Uterus (tissue), 4 donors: ENCODE results near the gene SAMM50. TPM values are rescaled to one million over a fixed set of nuclear protein-coding genes. Genes with fewer than 3 reads are reported as not detected.
A peak's percentile ranks its signal among the peaks of the same experiment; 100 is the strongest.

Experiments used
- DNase-seq, 2 donors: peaks; one replicate each; pipeline ENCODE4 v3.0.0-alpha.2; 2019 to 2020
- H3K27ac ChIP-seq, 2 donors: fragments of 200-600 bp; sonication (generic); 1 replicate in 1 of 2; 2 replicates in 1 of 2; pipeline ENCODE4 v1.5.1; 2016 to 2018
- H3K27me3 ChIP-seq, 2 donors: fragments of 200-600 bp; sonication (generic); one replicate each; pipeline ENCODE4 v1.5.1; 2018 to 2019; ENCODE audit warnings: control low read depth in 1 of 2
- H3K36me3 ChIP-seq, 2 donors: fragments of 200-600 bp; sonication (generic); one replicate each; pipeline ENCODE4 v1.5.1; 2019; ENCODE audit warnings: control low read depth in 1 of 2
- H3K4me1 ChIP-seq, 2 donors: fragments of 200-600 bp; sonication (generic); one replicate each; pipeline ENCODE4 v1.5.1; 2018 to 2019; ENCODE audit warnings: control low read depth in 1 of 2
- H3K4me3 ChIP-seq, 2 donors: fragments of 200-600 bp; sonication (generic); 1 replicate in 1 of 2; 2 replicates in 1 of 2; pipeline ENCODE4 v1.5.1; 2018 to 2019; ENCODE audit warnings: mild to moderate bottlenecking in 1 of 2
- H3K9me3 ChIP-seq, 2 donors: fragments of 200-600 bp; sonication (generic); one replicate each; pipeline ENCODE4 v1.5.1; 2019; ENCODE audit warnings: control low read depth in 1 of 2
- POLR2A ChIP-seq, 2 donors: fragments of 450-650 bp; IDR thresholded peaks; one replicate each; pipeline ENCODE4 v1.6.1; 2016; ENCODE audit warnings: antibody characterized with exemption in 2 of 2, mild to moderate bottlenecking in 1 of 2, moderate library complexity in 1 of 2
- intact Hi-C: fragments of 100-400 bp; cut with DNase I; formaldehyde crosslinking; loops from one replicate; pipeline ENCODE4 v1.15.1; 2023; ENCODE audit warnings: low total_unique reads
- total RNA-seq, 4 donors: library from RNA; depleted of rRNA in 3 of 4; stranded (reverse); fragments of >200 nt in 3 of 4; gene quantifications; one replicate each; pipeline versions ENCODE4 v1.1.0 to v1.2.4, GENCODE V29; 2014 to 2023
- TF ChIP-seq, protein P1 (sequence below), 4 experiments: fragments of 200-600 bp in 2 of 4; fragments of 450-650 bp in 2 of 4; sonication (generic) in 2 of 4; IDR thresholded peaks; one replicate each; pipeline ENCODE4 v1.5.1; 2016 to 2019; ENCODE audit warnings: antibody characterized with exemption in 4 of 4, mild to moderate bottlenecking in 2 of 4, moderate library complexity in 1 of 4
- donor health status: DM: yes; HTN: yes; CAD: no.

SAMM50 gene
- total RNA-seq, 4 donors from 2014 or later: 16.2 to 58.2 (median 24.8) TPM

GRCh38 chr22:44028091-44028490 lies 72.8 kb downstream of the SAMM50 start:
- H3K4me3 ChIP-seq: no peak overlapping the region
- DNase-seq: no peak
- TF ChIP-seq POLR2A (IDR thresholded peaks at IDR 0.05): no peak
- TF ChIP-seq, protein P1, sequence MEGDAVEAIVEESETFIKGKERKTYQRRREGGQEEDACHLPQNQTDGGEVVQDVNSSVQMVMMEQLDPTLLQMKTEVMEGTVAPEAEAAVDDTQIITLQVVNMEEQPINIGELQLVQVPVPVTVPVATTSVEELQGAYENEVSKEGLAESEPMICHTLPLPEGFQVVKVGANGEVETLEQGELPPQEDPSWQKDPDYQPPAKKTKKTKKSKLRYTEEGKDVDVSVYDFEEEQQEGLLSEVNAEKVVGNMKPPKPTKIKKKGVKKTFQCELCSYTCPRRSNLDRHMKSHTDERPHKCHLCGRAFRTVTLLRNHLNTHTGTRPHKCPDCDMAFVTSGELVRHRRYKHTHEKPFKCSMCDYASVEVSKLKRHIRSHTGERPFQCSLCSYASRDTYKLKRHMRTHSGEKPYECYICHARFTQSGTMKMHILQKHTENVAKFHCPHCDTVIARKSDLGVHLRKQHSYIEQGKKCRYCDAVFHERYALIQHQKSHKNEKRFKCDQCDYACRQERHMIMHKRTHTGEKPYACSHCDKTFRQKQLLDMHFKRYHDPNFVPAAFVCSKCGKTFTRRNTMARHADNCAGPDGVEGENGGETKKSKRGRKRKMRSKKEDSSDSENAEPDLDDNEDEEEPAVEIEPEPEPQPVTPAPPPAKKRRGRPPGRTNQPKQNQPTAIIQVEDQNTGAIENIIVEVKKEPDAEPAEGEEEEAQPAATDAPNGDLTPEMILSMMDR (IDR thresholded peaks at IDR 0.05): no peak
- peak overlapping the region in 1 of 2 donors; percentile 14 for H3K27ac ChIP-seq
- H3K9me3 ChIP-seq: no peaks in the 10 kb centered on the region
- intact Hi-C loops: no loop called here
- H3K4me1 ChIP-seq: peaks cover 0 to 4% of the 10 kb centered on the region in 2 donors
- no peaks in the 10 kb centered on the region for H3K27me3 ChIP-seq
- no peaks in the 10 kb centered on the region for H3K36me3 ChIP-seq

DNA sequence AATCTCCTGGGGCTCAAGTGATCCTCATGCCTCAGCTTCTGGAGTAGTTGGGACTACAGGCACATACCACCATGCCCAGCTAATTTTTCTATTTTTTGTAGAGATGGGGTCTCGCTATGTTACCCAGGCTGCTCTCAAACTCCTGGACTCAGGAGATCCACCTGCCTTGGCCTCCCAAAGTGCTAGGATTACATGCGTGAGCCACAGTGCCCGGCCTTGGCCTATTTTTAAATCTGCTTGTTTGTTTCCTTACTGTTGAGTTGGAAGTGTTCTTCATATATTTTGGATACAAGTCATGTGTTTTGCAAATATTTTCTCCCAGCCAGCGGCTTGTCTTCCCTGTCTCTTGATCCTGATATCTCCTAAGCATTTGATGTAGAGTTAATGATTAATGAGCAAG lies 73.8 kb downstream of the SAMM50 start:
- Histone ChIP-seq H3K4me1 (peaks cover 0 to 4% of the 10 kb centered on the region in 2 donors), H3K4me3 (no peak overlapping the region), H3K27ac (no peak overlapping the region), H3K27me3 (no peaks in the 10 kb centered on the region), H3K9me3 (no peaks in the 10 kb centered on the region), H3K36me3 (no peaks in the 10 kb centered on the region)
- no peak for DNase-seq
- intact Hi-C loops: no loop called here
- TF ChIP-seq, protein P1 (IDR thresholded peaks at IDR 0.05): no peak
- no peak for TF ChIP-seq POLR2A (IDR thresholded peaks at IDR 0.05)

GRCh38 chr22:44030051-44030701 lies 74.9 kb downstream of the SAMM50 start:
- intact Hi-C loops: no loop called here
- no peaks in the 10 kb centered on the region for H3K9me3 ChIP-seq
- peak overlapping the region in 1 of 2 donors; percentile 37 for H3K27ac ChIP-seq
- peaks cover 0 to 4% of the 10 kb centered on the region in 2 donors for H3K4me1 ChIP-seq
- DNase-seq: no peak
- no peaks in the 10 kb centered on the region for H3K27me3 ChIP-seq
- no peak for TF ChIP-seq POLR2A (IDR thresholded peaks at IDR 0.05)
- TF ChIP-seq, protein P1 (IDR thresholded peaks at IDR 0.05): no peak
- no peaks in the 10 kb centered on the region for H3K36me3 ChIP-seq
- H3K4me3 ChIP-seq: no peak overlapping the region

DNA sequence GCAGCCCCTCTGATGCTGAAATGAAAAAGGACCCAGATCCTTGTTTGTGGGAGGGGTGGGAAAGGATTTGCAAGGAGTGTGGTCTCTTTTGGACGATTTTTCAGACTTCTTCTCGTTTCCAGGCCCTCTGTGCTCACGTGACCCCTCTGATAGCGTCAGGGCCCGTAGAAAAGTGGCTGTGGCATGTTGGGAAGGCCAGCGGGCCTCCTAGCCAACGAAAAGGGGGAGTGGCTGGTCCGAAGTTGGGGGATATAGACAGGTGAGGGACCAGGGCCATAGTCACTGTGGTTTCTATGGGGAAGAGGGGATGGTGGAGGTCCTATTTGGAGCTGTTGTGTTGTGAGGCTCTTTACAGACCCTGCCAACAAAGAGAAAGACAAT lies 75.5 kb downstream of the SAMM50 start:
- no peak for DNase-seq
- intact Hi-C loops: no loop called here
- no peak for TF ChIP-seq POLR2A (IDR thresholded peaks at IDR 0.05)
- TF ChIP-seq, protein P1 (IDR thresholded peaks at IDR 0.05): no peak
- peak overlapping the region in 1 of 2 donors; percentile 37 for H3K27ac ChIP-seq
- H3K4me1 ChIP-seq: no peaks in the 10 kb centered on the region
- no peaks in the 10 kb centered on the region for H3K36me3 ChIP-seq
- no peak overlapping the region for H3K4me3 ChIP-seq
- H3K9me3 ChIP-seq: no peaks in the 10 kb centered on the region
- H3K27me3 ChIP-seq: no peaks in the 10 kb centered on the region

- TF ChIP-seq POLR2A (IDR thresholded peaks at IDR 0.05): no peak
- TF ChIP-seq, protein P1 (IDR thresholded peaks at IDR 0.05): no peak
- H3K9me3 ChIP-seq: no peaks in the 10 kb centered on the region
- H3K4me1 ChIP-seq: no peaks in the 10 kb centered on the region
- peak overlapping the region in 1 of 2 donors; percentile 37 for H3K27ac ChIP-seq
- H3K27me3 ChIP-seq: no peaks in the 10 kb centered on the region
- DNase-seq: no peak
- no peaks in the 10 kb centered on the region for H3K36me3 ChIP-seq
- intact Hi-C loops: no loop called here
- no peak overlapping the region for H3K4me3 ChIP-seq
Measured at GRCh38 chr22:44031158-44031952, 76.1 kb downstream of the SAMM50 start.
